ENCODE data around the gene AGO3.
A peak's percentile ranks its signal among the peaks of the same experiment; 100 is the strongest.

The AGO3 gene

GRCh38 chr1:35930593-35931445 is at the start of gene AGO3:
AGO3 (plus strand) TSS chr1:35931105; CDS start chr1:35931427, 322 bp downstream.
- Histone ChIP-seq H3K36me3 (ENCODE audit: control insufficient read depth, insufficient read depth, low read length) (no peaks in the 10 kb centered on the region), H2AFZ (peak within 1 kb of the TSS; percentile 89), H3K4me1 (no peaks in the 10 kb centered on the region), H3K27ac (peak within 1 kb of the TSS; percentile 90), H3K27me3 (ENCODE audit: control insufficient read depth, insufficient read depth, low read length) (no peaks in the 10 kb centered on the region), H3K9ac (peak within 1 kb of the TSS; percentile 43), H3K4me2 (ENCODE audit: low read length) (peak within 1 kb of the TSS; percentile 95), H3K4me3 (ENCODE audit: low read depth, low read length) (peak within 1 kb of the TSS; percentile 91), H3K79me2 (no peaks in the 10 kb centered on the region), H3K9me3 (ENCODE audit: control insufficient read depth, low read length) (no peaks in the 10 kb centered on the region)
- TF ChIP-seq CTCF (IDR thresholded peaks at IDR 0.05) = no peak

GRCh38 chr1:35881850-35882273 is 49.0 kb upstream of the AGO3 start:
- Histone ChIP-seq H3K9me3 (ENCODE audit: control insufficient read depth, low read length) (no peaks in the 10 kb centered on the region), H3K4me1 (no peaks in the 10 kb centered on the region), H3K4me2 (ENCODE audit: low read length) (no peak overlapping the region), H3K36me3 (ENCODE audit: control insufficient read depth, insufficient read depth, low read length) (no peaks in the 10 kb centered on the region), H3K9ac (no peak overlapping the region), H3K4me3 (ENCODE audit: low read depth, low read length) (no peak overlapping the region), H3K27me3 (ENCODE audit: control insufficient read depth, insufficient read depth, low read length) (no peaks in the 10 kb centered on the region), H3K27ac (no peak overlapping the region), H2AFZ (no peak overlapping the region), H3K79me2 (no peaks in the 10 kb centered on the region)
- no peak for TF ChIP-seq CTCF (IDR thresholded peaks at IDR 0.05)

GRCh38 chr1:35882586-35882944 is 48.3 kb upstream of the AGO3 start:
- no peak for TF ChIP-seq CTCF (IDR thresholded peaks at IDR 0.05)
- Histone ChIP-seq H3K27ac (no peak overlapping the region), H3K79me2 (no peaks in the 10 kb centered on the region), H2AFZ (peak overlapping the region; percentile 43), H3K4me3 (ENCODE audit: low read depth, low read length) (no peak overlapping the region), H3K4me2 (ENCODE audit: low read length) (peak overlapping the region; percentile 37), H3K9ac (no peak overlapping the region), H3K9me3 (ENCODE audit: control insufficient read depth, low read length) (no peaks in the 10 kb centered on the region), H3K36me3 (ENCODE audit: control insufficient read depth, insufficient read depth, low read length) (no peaks in the 10 kb centered on the region), H3K4me1 (no peaks in the 10 kb centered on the region), H3K27me3 (ENCODE audit: control insufficient read depth, insufficient read depth, low read length) (no peaks in the 10 kb centered on the region)

- no peaks in the 10 kb centered on the region for H3K4me1 ChIP-seq
- H3K36me3 ChIP-seq (ENCODE audit: control insufficient read depth, insufficient read depth, low read length) = no peaks in the 10 kb centered on the region
- TF ChIP-seq CTCF (IDR thresholded peaks at IDR 0.05) = peak; percentile 80
- peak within 1 kb of the TSS; percentile 29 for H3K27ac ChIP-seq
- no peaks in the 10 kb centered on the region for H3K79me2 ChIP-seq
- H3K9me3 ChIP-seq (ENCODE audit: control insufficient read depth, low read length) = no peaks in the 10 kb centered on the region
- peak within 1 kb of the TSS; percentile 92 for H3K4me3 ChIP-seq (ENCODE audit: low read depth, low read length)
- H2AFZ ChIP-seq = peak within 1 kb of the TSS; percentile 55
- peak within 1 kb of the TSS; percentile 5 for H3K9ac ChIP-seq
- H3K27me3 ChIP-seq (ENCODE audit: control insufficient read depth, insufficient read depth, low read length) = no peaks in the 10 kb centered on the region
- H3K4me2 ChIP-seq (ENCODE audit: low read length) = peak within 1 kb of the TSS; percentile 97
Measured at GRCh38 chr1:35882945-35883634, 47.8 kb upstream of the AGO3 start, which contains the start of gene AGO1. AGO1 (plus strand) TSS chr1:35883209; CDS start chr1:35883422, 213 bp downstream.

Measured in parathyroid adenoma (tissue), 2 donors.